ENCODE results near the gene PPFIBP1.

The PPFIBP1 gene

DNA sequence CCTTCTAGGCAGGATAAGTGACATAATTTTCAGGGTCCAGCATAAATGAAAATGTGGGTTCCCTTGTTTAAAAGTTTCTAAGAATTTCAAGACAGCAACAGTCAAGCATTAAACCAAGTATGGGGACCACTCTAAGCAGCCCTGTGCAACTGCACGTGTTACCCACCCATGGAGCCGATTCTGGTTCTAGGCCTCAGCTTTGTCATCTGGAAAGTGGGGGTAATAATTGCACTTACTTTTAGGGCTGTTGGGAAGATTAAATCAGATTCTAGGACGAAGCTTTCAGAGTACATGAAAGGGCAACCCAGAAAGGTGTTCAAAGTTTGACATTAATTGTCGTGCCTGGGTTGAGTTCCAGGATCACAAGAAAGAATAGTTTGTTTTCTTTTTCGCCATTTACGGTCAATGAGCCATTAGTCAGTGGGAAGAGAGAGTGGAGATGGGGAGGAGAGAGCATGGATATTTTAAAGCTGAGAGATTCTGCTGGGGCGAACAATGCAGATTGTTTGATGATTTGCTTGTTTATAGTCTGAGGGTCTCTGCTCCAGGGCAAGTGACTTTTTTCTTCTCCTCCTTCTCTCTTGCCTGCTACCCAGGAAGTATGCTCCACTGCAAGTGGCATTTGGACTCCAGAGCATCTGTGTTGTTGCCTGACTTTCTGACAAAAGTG, 10.7 kb upstream of the PPFIBP1 start:
- DNase-seq: no peak

GRCh38 chr12:27515671-27516070, 8.3 kb upstream of the PPFIBP1 start:
- no peak for DNase-seq

GRCh38 chr12:27516625-27517024, 7.4 kb upstream of the PPFIBP1 start:
- DNase-seq: no peak

DNA sequence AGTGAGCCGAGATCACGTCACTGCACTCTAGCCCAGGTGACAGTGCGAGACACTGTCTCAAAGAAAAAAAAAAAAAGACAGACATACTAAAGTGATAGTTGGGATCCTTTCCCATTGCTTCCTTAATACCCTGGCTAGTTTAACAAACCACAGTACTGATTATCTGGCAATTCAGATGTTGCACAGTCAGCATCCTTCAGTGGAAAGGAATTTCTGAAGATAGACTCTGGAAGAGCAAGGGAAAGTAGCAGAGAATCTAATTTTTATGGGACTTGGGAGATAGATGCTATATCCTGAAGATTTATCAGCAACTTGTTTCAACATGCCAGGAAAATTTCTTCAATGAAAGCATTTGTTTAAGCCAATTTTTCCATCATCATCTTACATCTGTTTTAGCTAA, 6.5 kb upstream of the PPFIBP1 start:
- DNase-seq: no peak

DNA sequence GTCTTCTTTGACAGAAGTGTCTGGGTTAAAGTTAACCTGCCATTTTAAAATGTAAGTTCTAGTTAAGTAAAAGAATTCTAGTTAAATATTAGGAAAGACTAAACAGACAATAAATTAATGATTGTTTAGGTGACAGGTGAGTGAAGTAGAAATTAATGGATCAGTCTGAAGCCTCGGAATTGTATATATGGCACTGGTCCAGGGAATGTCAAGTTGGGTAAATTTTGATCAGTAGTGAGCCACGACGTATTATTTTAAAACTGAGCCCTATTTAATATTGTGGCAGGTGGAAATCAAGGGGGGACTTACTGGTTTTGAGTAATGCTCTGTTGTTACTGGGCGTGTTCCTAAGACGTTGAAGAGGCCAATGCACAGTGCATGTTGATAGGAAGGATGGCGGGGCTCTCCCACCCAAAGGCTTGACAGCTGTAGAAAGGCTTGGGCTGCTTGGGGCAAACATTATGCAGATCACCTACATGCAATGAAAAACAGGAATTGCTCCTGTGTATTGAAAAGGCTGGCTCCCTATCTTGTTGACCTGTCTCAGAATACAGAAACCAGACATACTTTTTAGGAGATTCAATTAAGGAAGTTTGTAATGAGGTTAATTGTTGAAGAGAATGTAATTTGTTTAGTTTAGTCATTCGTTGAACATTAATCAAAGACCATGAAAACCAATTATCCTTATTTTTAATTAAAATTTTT, 5.9 kb upstream of the PPFIBP1 start:
- DNase-seq: no peak

DNA sequence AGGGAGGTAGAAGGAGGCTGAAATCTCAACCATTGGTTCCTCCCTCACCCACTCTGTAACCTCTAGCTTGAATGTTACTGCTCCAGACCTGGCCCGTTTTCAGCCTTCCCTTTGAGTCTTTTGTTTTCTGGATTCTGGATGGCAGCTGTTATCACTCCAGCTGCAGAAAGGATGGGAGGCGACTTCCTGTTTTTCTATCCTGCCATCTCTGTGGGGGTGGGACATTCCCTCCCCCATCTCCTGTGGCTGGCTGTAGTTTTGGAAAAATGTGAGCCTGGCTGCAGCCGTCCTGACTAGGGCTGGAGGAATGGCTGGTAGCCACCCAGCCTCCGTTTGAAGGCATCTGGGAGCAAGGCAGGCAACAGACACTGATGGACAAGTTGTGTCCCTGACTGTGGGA, 2.9 kb upstream of the PPFIBP1 start:
- DNase-seq: peak; percentile 81

DNA sequence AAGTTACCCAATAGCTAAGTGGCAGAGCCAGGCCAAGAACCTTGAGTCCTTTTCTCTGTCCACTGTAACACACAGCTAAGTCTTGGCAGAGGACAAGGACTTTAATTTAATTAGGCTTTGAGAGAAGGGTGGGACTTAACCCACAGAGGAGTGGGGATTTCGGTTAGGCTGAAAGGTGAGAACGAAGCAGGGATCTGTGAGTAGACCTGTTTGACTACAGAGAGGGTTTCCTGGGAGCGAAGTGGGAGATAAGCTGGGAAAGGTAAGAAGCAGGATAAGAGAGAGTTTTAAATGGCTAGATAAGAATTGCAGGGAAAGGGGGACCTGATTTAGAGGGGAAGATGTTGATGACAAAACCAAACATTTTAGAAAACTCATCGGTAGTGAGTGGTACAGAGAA, 2.0 kb upstream of the PPFIBP1 start:
- DNase-seq: no peak

GRCh38 chr12:27523305-27523641, 733 bp upstream of the PPFIBP1 start:
- peak; percentile 23 for DNase-seq

- DNase-seq: no peak
These were observed 459 bp downstream of the PPFIBP1 start for GRCh38 chr12:27524494-27524835.

DNA sequence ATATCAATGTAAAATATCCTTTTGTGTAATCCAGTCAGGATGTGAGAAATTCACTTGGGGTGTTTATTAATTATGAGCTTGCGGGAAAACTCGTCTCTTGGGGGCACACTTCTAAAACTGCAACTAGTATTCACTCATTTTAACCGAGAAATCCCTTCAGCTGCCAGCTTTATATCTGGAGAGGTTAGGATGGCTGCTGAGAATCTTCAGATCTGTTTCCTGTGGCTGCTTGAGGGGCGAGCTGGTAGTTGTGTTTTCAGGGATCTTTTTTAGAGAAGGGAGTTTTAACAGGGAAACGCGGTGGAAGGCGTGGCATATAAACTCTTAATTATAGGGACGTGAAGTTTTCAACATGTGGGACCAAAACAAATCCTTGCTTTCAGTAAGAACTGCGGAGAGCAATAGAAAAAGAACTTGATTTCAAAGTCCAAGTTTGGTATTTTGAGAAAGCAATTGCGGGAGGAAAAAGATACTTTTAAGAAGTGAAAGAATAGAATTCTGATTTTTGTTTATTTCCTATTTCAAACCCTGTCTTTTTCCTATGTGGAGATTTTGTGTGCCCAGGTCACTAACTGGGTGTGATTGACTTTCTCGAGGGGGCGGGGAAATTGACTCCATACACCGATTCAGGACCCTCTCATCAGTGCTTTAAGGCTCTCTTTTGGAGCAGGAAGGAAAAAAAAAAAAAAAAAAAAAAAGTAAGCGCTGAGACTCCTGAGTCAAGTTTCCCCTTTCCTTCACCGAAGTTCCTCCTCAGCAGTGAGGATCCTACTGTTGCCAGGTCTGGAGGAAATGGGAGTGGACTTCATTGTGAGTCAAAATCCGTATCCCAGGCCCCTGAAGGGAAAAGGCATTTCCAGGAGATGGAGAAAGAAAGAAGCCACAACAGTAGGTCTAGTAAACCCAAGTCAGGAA, 1.1 kb downstream of the PPFIBP1 start:
- peak; percentile 60 for DNase-seq

DNA sequence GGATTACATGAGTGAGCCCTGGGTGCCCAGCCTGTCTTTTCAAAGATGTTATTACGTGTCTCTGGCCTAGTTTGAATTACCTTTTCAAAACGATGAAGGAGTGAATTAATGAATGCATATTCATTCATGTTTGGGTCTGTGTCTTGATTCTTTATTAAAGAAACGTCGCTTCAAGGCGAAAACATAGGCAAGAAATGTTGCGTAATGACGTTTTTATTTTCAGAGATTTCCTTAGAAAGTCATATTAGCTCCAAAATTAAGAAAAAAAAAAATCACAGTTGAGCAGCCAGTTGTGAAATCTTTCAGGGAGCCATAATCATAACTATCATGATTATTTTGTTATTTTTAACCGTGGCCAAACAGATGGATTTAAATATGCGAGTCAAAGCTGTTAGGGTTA, 3.5 kb downstream of the PPFIBP1 start:
- no peak for DNase-seq

GRCh38 chr12:27528788-27529187, 4.8 kb downstream of the PPFIBP1 start:
- no peak for DNase-seq

DNA sequence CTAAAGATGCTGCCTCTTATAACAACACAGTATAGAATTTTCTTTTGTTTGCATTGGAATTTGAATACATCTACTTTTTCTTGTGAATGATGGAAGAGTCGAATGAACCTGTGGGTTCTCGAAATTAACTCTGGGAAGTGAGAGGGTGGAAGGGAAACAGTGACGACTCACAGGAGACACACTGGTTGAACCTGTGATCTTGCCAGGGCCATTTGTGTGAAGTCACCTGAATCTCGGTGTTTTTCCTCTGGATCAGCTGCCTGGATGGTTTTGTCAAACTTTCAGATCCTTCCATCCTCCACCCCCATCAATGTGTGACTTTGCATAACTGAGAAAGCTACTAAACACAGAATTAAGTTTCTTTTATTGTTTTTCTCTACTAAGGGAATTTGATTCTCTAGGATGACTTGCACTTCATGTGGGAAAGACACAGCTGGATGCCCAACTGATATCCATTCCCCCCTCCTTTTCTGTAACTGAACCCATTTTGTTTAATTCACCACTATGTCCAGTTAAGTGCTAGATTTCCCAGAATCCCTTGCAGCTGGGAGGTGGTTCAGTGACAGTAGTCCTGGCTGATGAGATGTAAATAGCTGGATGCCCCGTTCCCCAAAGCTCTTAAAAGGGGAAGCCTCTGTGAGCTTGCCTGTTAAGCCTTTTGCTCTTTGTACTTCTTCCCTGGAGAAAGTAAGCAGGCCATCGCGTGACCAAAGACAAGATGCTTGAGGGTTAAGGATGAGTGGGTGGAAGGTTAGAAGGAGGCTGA, 6.3 kb downstream of the PPFIBP1 start:
- DNase-seq: no peak

- no peak for DNase-seq
These were observed 7.9 kb downstream of the PPFIBP1 start for GRCh38 chr12:27531896-27532295.

DNA sequence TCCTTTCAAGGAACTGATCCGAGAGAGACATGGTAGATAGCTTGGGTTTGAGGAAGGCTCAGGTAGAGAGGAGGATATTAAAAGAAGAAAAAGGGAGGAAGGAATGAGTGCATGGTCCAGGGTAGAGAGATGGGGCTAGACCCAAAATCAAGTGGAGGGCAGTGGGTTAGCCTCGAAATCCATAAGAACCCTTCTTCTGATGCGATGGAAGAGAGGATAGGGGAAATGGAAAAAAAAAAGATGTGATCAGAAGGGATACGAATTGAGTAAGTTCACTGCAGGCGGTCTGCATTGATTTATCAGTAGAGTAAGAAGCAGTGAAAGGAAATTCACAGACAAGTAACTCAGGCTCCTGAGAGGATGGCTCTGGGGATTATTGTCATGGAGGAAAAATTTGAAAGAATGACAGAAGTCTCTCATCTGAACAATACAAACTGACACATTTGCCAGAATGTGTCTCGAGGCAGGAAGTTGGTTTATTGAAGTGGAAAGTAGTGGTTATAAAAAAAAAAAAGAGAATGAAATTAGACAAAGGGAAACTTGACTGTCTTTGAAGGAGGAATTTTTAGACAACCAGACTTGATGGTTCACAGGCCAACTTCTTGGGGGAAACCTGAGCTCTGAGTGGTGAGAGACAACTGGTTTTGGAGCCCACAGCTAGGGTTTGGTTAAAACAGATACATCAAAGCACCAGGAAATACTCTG, 10.2 kb downstream of the PPFIBP1 start:
- DNase-seq: no peak

DNA sequence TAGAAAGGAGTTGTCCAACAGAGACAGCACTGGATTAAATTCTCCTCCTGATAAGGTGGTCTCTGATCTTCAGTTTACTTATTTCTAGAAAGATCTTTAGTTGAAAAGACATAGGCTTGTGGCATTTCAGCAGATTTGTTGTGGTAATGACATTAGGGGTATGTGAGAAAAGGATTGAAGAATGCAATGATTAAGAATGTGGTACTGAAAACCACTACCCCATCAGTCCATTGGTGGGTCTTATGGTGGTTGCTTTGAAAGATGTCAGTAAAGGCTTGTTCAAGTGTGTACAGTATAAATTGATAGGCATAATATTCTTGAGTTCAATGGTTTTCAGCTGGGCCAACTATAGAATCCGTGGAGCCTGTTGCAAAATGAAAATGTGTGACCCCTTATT, 10.8 kb downstream of the PPFIBP1 start:
- no peak for DNase-seq

- no peak for DNase-seq
These were observed 11.3 kb downstream of the PPFIBP1 start for GRCh38 chr12:27535318-27535717.

GRCh38 chr12:27537855-27538675, 14.1 kb downstream of the PPFIBP1 start:
- no peak for DNase-seq

DNA sequence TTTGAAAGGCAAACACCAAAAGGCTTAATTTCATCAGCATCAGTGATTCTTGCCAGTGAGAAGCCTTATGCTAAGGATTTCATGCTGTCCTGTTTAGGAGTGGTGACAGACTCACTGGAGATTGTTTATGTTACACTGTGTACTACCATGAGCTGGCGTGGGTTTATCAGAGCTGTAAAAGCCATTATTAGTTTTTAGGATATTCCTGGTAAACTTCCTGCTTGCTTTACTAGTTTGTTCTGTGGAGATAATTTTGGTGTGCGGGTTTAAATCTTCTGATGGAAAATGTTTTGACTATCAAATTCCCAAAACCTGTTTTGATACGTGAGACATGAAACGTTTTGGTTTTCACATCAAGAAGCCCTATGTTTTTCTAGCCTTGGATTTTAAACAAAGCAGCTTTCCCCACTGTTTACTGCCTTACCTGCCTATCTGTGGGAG, 15.2 kb downstream of the PPFIBP1 start:
- peak; percentile 49 for DNase-seq

DNA sequence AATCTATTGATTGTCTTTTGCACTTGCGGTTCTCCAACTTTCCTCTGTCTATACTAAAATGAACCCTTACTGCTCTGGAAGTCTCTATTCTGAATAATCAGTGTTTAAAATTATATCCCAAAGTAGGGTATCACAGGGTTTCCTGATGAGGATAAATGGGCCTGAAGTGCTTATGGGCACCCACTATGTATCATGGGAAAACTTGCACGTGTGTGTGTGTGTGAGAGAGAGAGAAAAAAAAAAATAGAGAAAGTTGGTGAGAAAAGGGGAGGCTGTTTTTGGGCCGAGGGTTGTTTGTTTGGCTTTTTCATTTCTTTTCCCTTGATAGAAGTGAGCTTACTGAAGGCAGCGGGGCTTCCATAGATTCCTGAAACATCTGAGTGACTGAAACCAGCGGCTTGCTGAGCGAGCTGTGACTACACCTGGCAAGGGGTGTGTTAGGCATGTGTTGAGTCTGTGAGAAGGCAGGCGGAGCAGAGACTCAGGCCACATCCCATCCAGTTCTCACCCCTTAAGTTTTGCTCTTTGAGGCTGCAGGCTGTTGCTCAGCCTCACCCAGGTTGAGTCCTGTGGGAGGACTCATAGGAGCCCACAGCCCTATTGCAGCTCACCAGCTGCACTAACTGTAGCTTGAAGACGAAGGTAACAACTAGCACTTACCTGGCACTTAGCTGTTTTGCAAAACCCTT, 17.2 kb downstream of the PPFIBP1 start:
- no peak for DNase-seq

- DNase-seq: peak; percentile 93
These were observed 18.6 kb downstream of the PPFIBP1 start for GRCh38 chr12:27542628-27543027.
